K562 (cell line): ENCODE measurements around the gene FAM114A2. TPM values are rescaled to one million over a fixed set of nuclear protein-coding genes. Genes with fewer than 3 reads are reported as not detected.

Experiments
- ATAC-seq: fragments of 200-7000 bp; cut with Tn5 transposase; 3 replicates; pipeline ENCODE4 v1.9.1; 2020; ENCODE audit warnings: moderate library complexity
- BruUV-seq: library from RNA; stranded (reverse); fragments of 400-500 nt; replicated peaks from 2 replicates; lab custom pipeline; 2021; lab: Mats Ljungman, UMichigan
- CTCF ChIA-PET: fragments of 300-600 bp; formaldehyde crosslinking; extraction: SDS; loops from one replicate; lab custom pipeline; 2021; ENCODE audit warnings: low intra/inter-chr PET ratio; lab: Yijun Ruan, JAX
- POLR2A ChIA-PET: fragments of 300-600, 350-650 bp; sonication (Branson Sonifier 250); formaldehyde crosslinking; extraction: SDS; loops from one replicate; lab custom pipeline; 2021; ENCODE audit warnings: antibody characterized with exemption, inconsistent platforms; lab: Yijun Ruan, JAX
- DNase-seq, 4 experiments: peaks; one replicate each; pipeline versions ENCODE4 v3.0.0 to v3.0.0-alpha.2; 2011 to 2018; ENCODE audit warnings: low spot score in 3 of 4, mixed read lengths in 3 of 4; ENCODE audit errors: extremely low read depth in 1 of 4
- FAIRE-seq: peaks from 2 replicates; lab custom pipeline; 2011; peaks lifted over from hg19 to GRCh38; lab: Jason Lieb, UNC
- H2AFZ ChIP-seq: 2 replicates; pipeline ENCODE4 v1.6.0; 2011; ENCODE audit warnings: low read depth, low read length, control low read depth, inconsistent platforms
- H3K27ac ChIP-seq: fragments of 200-600 bp; 3 replicates; pipeline ENCODE4 v1.8.0; 2011; ENCODE audit warnings: low read depth, mild to moderate bottlenecking, control low read depth, inconsistent platforms, low read length, moderate library complexity, mixed read lengths; ENCODE audit errors: extremely low read depth
- H3K27me3 ChIP-seq, 2 experiments: fragments of 300-600 bp in 1 of 2; 2 replicates in 1 of 2; 3 replicates in 1 of 2; pipeline versions ENCODE4 v1.6.0 to v1.8.0; 2011; ENCODE audit warnings: inconsistent platforms in 2 of 2, low read length in 2 of 2, mild to moderate bottlenecking in 1 of 2, mixed read lengths in 1 of 2, moderate library complexity in 1 of 2; ENCODE audit not compliant: control insufficient read depth in 2 of 2, insufficient read depth in 2 of 2
- H3K36me3 ChIP-seq: fragments of 300-600 bp; 3 replicates; pipeline ENCODE4 v1.8.0; 2011; ENCODE audit warnings: mild to moderate bottlenecking, low read length, inconsistent platforms; ENCODE audit not compliant: control insufficient read depth, insufficient read depth
- H3K4me1 ChIP-seq, 2 experiments: fragments of 200-600 bp in 1 of 2; replicated peaks in 1 of 2; 2 replicates in 1 of 2; 3 replicates in 1 of 2; pipeline versions ENCODE4 v1.5.1 to v1.8.0; 2011; ENCODE audit warnings: inconsistent platforms in 2 of 2, low read length in 2 of 2, mild to moderate bottlenecking in 1 of 2, mixed read lengths in 1 of 2, moderate library complexity in 1 of 2; ENCODE audit not compliant: control insufficient read depth in 2 of 2, insufficient read depth in 2 of 2
- H3K4me2 ChIP-seq: 2 replicates; pipeline ENCODE4 v1.6.1; 2011; ENCODE audit warnings: low read length, control low read depth, inconsistent platforms, mixed read lengths; ENCODE audit not compliant: insufficient read depth
- H3K4me3 ChIP-seq: fragments of 200-600 bp; sonication (generic), shearing (Covaris generic); 2 replicates; pipeline ENCODE4 v1.5.1; 2016; ENCODE audit warnings: control low read depth, inconsistent platforms
- H3K79me2 ChIP-seq: fragments of 200-600 bp; 3 replicates; pipeline ENCODE4 v1.8.0; 2011; ENCODE audit warnings: low read length, inconsistent platforms; ENCODE audit not compliant: control insufficient read depth, insufficient read depth
- H3K9ac ChIP-seq, 2 experiments: 2 replicates each; pipeline versions ENCODE4 v1.6.0 to v1.6.1; 2011; ENCODE audit warnings: low read depth in 2 of 2, low read length in 2 of 2, control low read depth in 1 of 2, inconsistent platforms in 1 of 2, mild to moderate bottlenecking in 1 of 2, mixed read lengths in 1 of 2; ENCODE audit not compliant: insufficient read depth in 1 of 2
- H3K9me1 ChIP-seq: one replicate; pipeline ENCODE4 v1.6.0; 2011; ENCODE audit warnings: inconsistent platforms, mild to moderate bottlenecking, low read length, moderate library complexity; ENCODE audit not compliant: control insufficient read depth, insufficient read depth
- H3K9me3 ChIP-seq: replicated peaks from 2 replicates; pipeline ENCODE4 v1.5.1; 2011; ENCODE audit warnings: low read depth, low read length, inconsistent platforms; ENCODE audit not compliant: control insufficient read depth, insufficient read depth
- H4K20me1 ChIP-seq: replicated peaks from 2 replicates; pipeline ENCODE4 v1.6.1; 2011; ENCODE audit warnings: low read length, inconsistent platforms, mixed read lengths; ENCODE audit not compliant: control insufficient read depth, insufficient read depth
- CHD4 ChIP-seq: fragments of 200-600 bp; sonication (generic); IDR thresholded peaks from 3 replicates; pipeline ENCODE4 v1.6.1; 2012; ENCODE audit warnings: low read depth, mild to moderate bottlenecking, mixed read lengths, low read length, inconsistent platforms; ENCODE audit not compliant: insufficient read depth, insufficient replicate concordance, poor library complexity, severe bottlenecking
- GTF2A2 ChIP-seq: IDR thresholded peaks from 2 replicates; pipeline ENCODE4 v1.6.1; 2016; ENCODE audit warnings: mild to moderate bottlenecking, missing genetic modification characterization, missing compliant biosample characterization
- MBD2 ChIP-seq: sonication (generic); IDR thresholded peaks from 2 replicates; pipeline ENCODE4 v1.6.1; 2016; ENCODE audit warnings: low read depth, borderline replicate concordance
- NR3C1 ChIP-seq: sonication (generic); formaldehyde crosslinking; IDR thresholded peaks from 2 replicates; pipeline ENCODE4 v1.8.1; 2022; ENCODE audit warnings: missing genetic modification reagents
- RFX5 ChIP-seq: IDR thresholded peaks from 2 replicates; pipeline ENCODE4 v1.6.1; 2011; ENCODE audit warnings: low read depth, mild to moderate bottlenecking, improper control_type of control experiment, low read length
- SPI1 ChIP-seq: IDR thresholded peaks from 2 replicates; pipeline ENCODE4 v1.6.1; 2011; ENCODE audit warnings: low read depth, low read length, control low read depth, borderline replicate concordance
- ZNF589 ChIP-seq: fragments of 200-800 bp; sonication (Bioruptor generic); IDR thresholded peaks from 2 replicates; pipeline ENCODE4 v1.6.1; 2016; ENCODE audit warnings: low read depth, missing genetic modification characterization, missing compliant biosample characterization
- WGBS: fragments of 100-300 bp; shearing (Covaris generic); methylation state at CpG from one replicate; pipeline ENCODE4 v1.1.6; 2016; ENCODE audit warnings: low coverage, mixed read lengths; ENCODE audit not compliant: insufficient coverage; ENCODE audit errors: missing lambda C conversion rate; 5-methylcytosine and 5-hydroxymethylcytosine counted together
- in situ Hi-C: fragments of 300-500 bp; cut with MboI; formaldehyde crosslinking; loops from 4 replicates; pipeline ENCODE4 v1.15.0; 2018; ENCODE audit warnings: inconsistent platforms, mixed read lengths
- intact Hi-C: fragments of 100-400 bp; cut with micrococcal nuclease; formaldehyde crosslinking; loops from 2 replicates; pipeline ENCODE4 v1.14.2; 2022
- polyA plus RNA-seq, 8 experiments: library from polyadenylated mRNA; depleted of rRNA in 4 of 8; stranded (reverse) in 5 of 8; unstranded in 3 of 8; fragments of >200 nt; fragmentation: Nextera tagmentation in 2 of 8; fragmentation: Illumina TruSeq in 1 of 8; extraction: Ambion mirVana in 2 of 8; extraction: Trizol in 1 of 8; gene quantifications; 2 replicates each; pipeline versions ENCODE4 v1.2.1 to v1.2.3, GENCODE V29; 2011 to 2014; ENCODE audit warnings: inconsistent platforms in 1 of 8, missing spikeins in 1 of 8
- total RNA-seq, 7 experiments: library from RNA; depleted of rRNA in 6 of 7; stranded (reverse); fragments of >200 nt in 6 of 7; fragmentation: Illumina TruSeq in 2 of 7; extraction: Trizol in 2 of 7; gene quantifications; 2 replicates each; pipeline versions ENCODE4 v1.2.1 to v1.2.3, GENCODE V29; 2011 to 2021; ENCODE audit warnings: low replicate concordance in 1 of 7
- TF ChIP-seq, protein P1 (sequence below): fragments of 250-450 bp; sonication (Bioruptor Pico); IDR thresholded peaks from 2 replicates; pipeline ENCODE4 v1.8.0; 2022; ENCODE audit warnings: moderate library complexity, mild to moderate bottlenecking, inconsistent platforms
- TF ChIP-seq, protein P2 (sequence below): sonication (generic); formaldehyde crosslinking; IDR thresholded peaks from 2 replicates; pipeline ENCODE4 v1.8.0; 2023; ENCODE audit warnings: mild to moderate bottlenecking, missing genetic modification reagents
- TF ChIP-seq, protein P3 (sequence below), 3 experiments: IDR thresholded peaks in 2 of 3; conservative IDR thresholded peaks in 1 of 3; 2 replicates each; pipeline ENCODE4 v1.5.1; 2011 to 2012; ENCODE audit warnings: low read length in 3 of 3, mild to moderate bottlenecking in 3 of 3, control low read depth in 2 of 3, improper control_type of control experiment in 1 of 3, inconsistent platforms in 1 of 3, low read depth in 1 of 3, mixed read lengths in 1 of 3, moderate library complexity in 1 of 3; ENCODE audit not compliant: insufficient read depth in 2 of 3

The FAM114A2 gene
- total and polyA plus RNA-seq, 9 of the 15 experiments (the other 6 are each of a cell fraction or from before 2014, with no cell fraction given), result 14.4 to 28.1 (median 21.2) TPM

DNA sequence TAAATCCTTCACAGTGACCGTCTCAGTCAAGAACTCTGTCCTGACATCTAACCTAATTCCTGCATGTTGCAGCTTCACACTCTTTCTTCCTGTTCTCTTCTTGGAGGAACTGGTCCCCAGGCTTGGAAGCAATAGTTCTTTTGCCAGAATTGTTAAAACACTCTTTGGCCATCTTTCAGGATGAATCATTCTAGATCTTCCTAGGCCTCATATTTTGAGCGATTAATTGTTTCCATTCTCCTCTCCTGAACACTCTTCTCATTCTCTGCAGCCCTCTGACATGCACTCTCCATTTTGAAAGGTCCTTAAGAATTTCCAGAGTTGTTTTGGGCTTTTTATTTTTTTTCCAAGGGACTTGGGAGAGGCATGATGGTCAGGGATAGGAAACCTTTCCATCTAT lies 85.8 kb downstream of the FAM114A2 start:
- Histone ChIP-seq H3K9me1 (no peaks in the 10 kb centered on the region), H3K4me3 (no peak overlapping the region), H3K4me2 (no peak overlapping the region), H2AFZ (no peak overlapping the region), H3K36me3 (no peaks in the 10 kb centered on the region), H3K9ac (no peak overlapping the region), H3K27ac (no peak overlapping the region), H3K9me3 (no peaks in the 10 kb centered on the region), H4K20me1 (no peaks in the 10 kb centered on the region), H3K4me1 (no peaks in the 10 kb centered on the region), H3K27me3 (0 out of 5 replicates have a peak, but pooled peaks cover 0 to 6% of the 10 kb centered on the region in 2 experiments), H3K79me2 (no peaks in the 10 kb centered on the region)
- WGBS, result 0% methylated on average over 2 of the region's 2 CpGs
- CTCF ChIA-PET, result no interaction called here
- intact Hi-C loops (no loop called here), in situ Hi-C loops (no loop called here)
- POLR2A ChIA-PET, result no interaction called here
- FAIRE-seq, result no peak
- no peak for TF ChIP-seq NR3C1 (CRISPR knock-in tag)
- TF ChIP-seq, protein P1, sequence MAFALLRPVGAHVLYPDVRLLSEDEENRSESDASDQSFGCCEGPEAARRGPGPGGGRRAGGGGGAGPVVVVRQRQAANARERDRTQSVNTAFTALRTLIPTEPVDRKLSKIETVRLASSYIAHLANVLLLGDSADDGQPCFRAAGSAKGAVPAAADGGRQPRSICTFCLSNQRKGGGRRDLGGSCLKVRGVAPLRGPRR, result no peak
- TF ChIP-seq ZNF589 (CRISPR knock-in tag), result no peak
- TF ChIP-seq, protein P2, sequence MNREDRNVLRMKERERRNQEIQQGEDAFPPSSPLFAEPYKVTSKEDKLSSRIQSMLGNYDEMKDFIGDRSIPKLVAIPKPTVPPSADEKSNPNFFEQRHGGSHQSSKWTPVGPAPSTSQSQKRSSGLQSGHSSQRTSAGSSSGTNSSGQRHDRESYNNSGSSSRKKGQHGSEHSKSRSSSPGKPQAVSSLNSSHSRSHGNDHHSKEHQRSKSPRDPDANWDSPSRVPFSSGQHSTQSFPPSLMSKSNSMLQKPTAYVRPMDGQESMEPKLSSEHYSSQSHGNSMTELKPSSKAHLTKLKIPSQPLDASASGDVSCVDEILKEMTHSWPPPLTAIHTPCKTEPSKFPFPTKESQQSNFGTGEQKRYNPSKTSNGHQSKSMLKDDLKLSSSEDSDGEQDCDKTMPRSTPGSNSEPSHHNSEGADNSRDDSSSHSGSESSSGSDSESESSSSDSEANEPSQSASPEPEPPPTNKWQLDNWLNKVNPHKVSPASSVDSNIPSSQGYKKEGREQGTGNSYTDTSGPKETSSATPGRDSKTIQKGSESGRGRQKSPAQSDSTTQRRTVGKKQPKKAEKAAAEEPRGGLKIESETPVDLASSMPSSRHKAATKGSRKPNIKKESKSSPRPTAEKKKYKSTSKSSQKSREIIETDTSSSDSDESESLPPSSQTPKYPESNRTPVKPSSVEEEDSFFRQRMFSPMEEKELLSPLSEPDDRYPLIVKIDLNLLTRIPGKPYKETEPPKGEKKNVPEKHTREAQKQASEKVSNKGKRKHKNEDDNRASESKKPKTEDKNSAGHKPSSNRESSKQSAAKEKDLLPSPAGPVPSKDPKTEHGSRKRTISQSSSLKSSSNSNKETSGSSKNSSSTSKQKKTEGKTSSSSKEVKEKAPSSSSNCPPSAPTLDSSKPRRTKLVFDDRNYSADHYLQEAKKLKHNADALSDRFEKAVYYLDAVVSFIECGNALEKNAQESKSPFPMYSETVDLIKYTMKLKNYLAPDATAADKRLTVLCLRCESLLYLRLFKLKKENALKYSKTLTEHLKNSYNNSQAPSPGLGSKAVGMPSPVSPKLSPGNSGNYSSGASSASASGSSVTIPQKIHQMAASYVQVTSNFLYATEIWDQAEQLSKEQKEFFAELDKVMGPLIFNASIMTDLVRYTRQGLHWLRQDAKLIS (CRISPR knock-in tag), result no peak
- TF ChIP-seq GTF2A2, result no peak
- TF ChIP-seq SPI1, result no peak
- TF ChIP-seq CHD4, result no peak
- TF ChIP-seq MBD2, result no peak
- TF ChIP-seq, protein P3, sequence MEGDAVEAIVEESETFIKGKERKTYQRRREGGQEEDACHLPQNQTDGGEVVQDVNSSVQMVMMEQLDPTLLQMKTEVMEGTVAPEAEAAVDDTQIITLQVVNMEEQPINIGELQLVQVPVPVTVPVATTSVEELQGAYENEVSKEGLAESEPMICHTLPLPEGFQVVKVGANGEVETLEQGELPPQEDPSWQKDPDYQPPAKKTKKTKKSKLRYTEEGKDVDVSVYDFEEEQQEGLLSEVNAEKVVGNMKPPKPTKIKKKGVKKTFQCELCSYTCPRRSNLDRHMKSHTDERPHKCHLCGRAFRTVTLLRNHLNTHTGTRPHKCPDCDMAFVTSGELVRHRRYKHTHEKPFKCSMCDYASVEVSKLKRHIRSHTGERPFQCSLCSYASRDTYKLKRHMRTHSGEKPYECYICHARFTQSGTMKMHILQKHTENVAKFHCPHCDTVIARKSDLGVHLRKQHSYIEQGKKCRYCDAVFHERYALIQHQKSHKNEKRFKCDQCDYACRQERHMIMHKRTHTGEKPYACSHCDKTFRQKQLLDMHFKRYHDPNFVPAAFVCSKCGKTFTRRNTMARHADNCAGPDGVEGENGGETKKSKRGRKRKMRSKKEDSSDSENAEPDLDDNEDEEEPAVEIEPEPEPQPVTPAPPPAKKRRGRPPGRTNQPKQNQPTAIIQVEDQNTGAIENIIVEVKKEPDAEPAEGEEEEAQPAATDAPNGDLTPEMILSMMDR (IDR thresholded peaks at IDR 0.05 in 2 of 3, conservative IDR thresholded peaks at IDR 0.05 in 1 of 3; ENCODE audit: insufficient read depth in 2 of 3, low read depth in 1 of 3, low read length in 3 of 3), result no peak
- no peak for TF ChIP-seq RFX5
- ATAC-seq, result no peak
- BruUV-seq, result no TSS peak
- DNase-seq, result no peak
